22Rv1 (cell line): ENCODE data around the gene INHA.

Experiments used
- H3K27ac ChIP-seq: fragments of 450-650 bp; 2 replicates; pipeline ENCODE4 v1.5.1; 2017
- CTCF ChIP-seq: fragments of 450-650 bp; IDR thresholded peaks from 2 replicates; pipeline ENCODE4 v1.5.1; 2017; ENCODE audit warnings: mild to moderate bottlenecking
- ZFX ChIP-seq: fragments of 450-650 bp; IDR thresholded peaks from 2 replicates; pipeline ENCODE4 v1.6.1; 2017; ENCODE audit warnings: antibody characterized with exemption, borderline replicate concordance

Gene INHA

GRCh38 chr2:219573166-219573565, 1.1 kb downstream of the INHA start:
- no peak overlapping the region for H3K27ac ChIP-seq
- TF ChIP-seq ZFX (no peak), CTCF (no peak)

GRCh38 chr2:219574484-219575311, 2.6 kb downstream of the INHA start:
- H3K27ac ChIP-seq: no peak overlapping the region
- TF ChIP-seq ZFX (no peak), CTCF (no peak)

- no peak overlapping the region for H3K27ac ChIP-seq
- TF ChIP-seq CTCF: no peak
- no peak for TF ChIP-seq ZFX
Measured at GRCh38 chr2:219575566-219576504, 3.7 kb downstream of the INHA start.

- no peak overlapping the region for H3K27ac ChIP-seq
- TF ChIP-seq ZFX: no peak
- TF ChIP-seq CTCF: no peak
Measured at GRCh38 chr2:219576505-219577388, 4.6 kb downstream of the INHA start.

- TF ChIP-seq ZFX: no peak
- TF ChIP-seq CTCF: no peak
- H3K27ac ChIP-seq: no peak overlapping the region
Measured at GRCh38 chr2:219578811-219579613, 6.9 kb downstream of the INHA start.

- no peak overlapping the region for H3K27ac ChIP-seq
- no peak for TF ChIP-seq ZFX
- no peak for TF ChIP-seq CTCF
Measured at GRCh38 chr2:219581346-219581745, 9.2 kb downstream of the INHA start.
